ENCODE data around the gene BTNL9.
"Not testable (repeated sequence)": the region's sequence is repeated elsewhere in the genome, so short reads cannot be mapped to it uniquely, and the experiment has no call there.

The BTNL9 gene

GRCh38 chr5:181061645-181062044 lies 21.6 kb downstream of the BTNL9 start:
- DNase-seq (ENCODE audit: low read depth): no peak

GRCh38 chr5:181062631-181063030 lies 22.6 kb downstream of the BTNL9 start:
- no peak for DNase-seq (ENCODE audit: low read depth)

GRCh38 chr5:181063514-181063913 lies 23.4 kb downstream of the BTNL9 start:
- no peak for DNase-seq (ENCODE audit: low read depth)

GRCh38 chr5:181064987-181065386 lies 24.9 kb downstream of the BTNL9 start:
- no peak for DNase-seq (ENCODE audit: low read depth)

GRCh38 chr5:181069767-181070491 lies 29.9 kb downstream of the BTNL9 start:
- DNase-seq (ENCODE audit: low read depth): peak; percentile 24

- no peak for DNase-seq (ENCODE audit: low read depth)
Measured at GRCh38 chr5:181070523-181070922, 30.5 kb downstream of the BTNL9 start.

- DNase-seq (ENCODE audit: low read depth): no peak
Measured at GRCh38 chr5:181071257-181071656, 31.2 kb downstream of the BTNL9 start.

- DNase-seq (ENCODE audit: low read depth): no peak
Measured at GRCh38 chr5:181076920-181077319, 36.9 kb downstream of the BTNL9 start.

- DNase-seq (ENCODE audit: low read depth): no peak
Measured at GRCh38 chr5:181081989-181082388, 41.9 kb downstream of the BTNL9 start.

- no peak for DNase-seq (ENCODE audit: low read depth)
Measured at GRCh38 chr5:181084621-181085195, 44.6 kb downstream of the BTNL9 start.

- no peak for DNase-seq (ENCODE audit: low read depth)
Measured at GRCh38 chr5:181086026-181086883, 46.2 kb downstream of the BTNL9 start.

- no peak for DNase-seq (ENCODE audit: low read depth)
Measured at GRCh38 chr5:181086884-181087205, 46.8 kb downstream of the BTNL9 start.

GRCh38 chr5:181087309-181087708 lies 47.2 kb downstream of the BTNL9 start:
- DNase-seq (ENCODE audit: low read depth): no peak

GRCh38 chr5:181088289-181088688 lies 48.2 kb downstream of the BTNL9 start:
- no peak for DNase-seq (ENCODE audit: low read depth)

GRCh38 chr5:181092428-181092827 lies 52.4 kb downstream of the BTNL9 start:
- DNase-seq (ENCODE audit: low read depth): no peak

GRCh38 chr5:181095162-181095561 lies 55.1 kb downstream of the BTNL9 start:
- not testable (repeated sequence) for DNase-seq (ENCODE audit: low read depth)

- not testable (repeated sequence) for DNase-seq (ENCODE audit: low read depth)
Measured at GRCh38 chr5:181096721-181097382, 56.8 kb downstream of the BTNL9 start.

GRCh38 chr5:181097383-181097753 lies 57.3 kb downstream of the BTNL9 start:
- not testable (repeated sequence) for DNase-seq (ENCODE audit: low read depth)

- not testable (repeated sequence) for DNase-seq (ENCODE audit: low read depth)
Measured at GRCh38 chr5:181097759-181098491, 57.9 kb downstream of the BTNL9 start.

- DNase-seq (ENCODE audit: low read depth): no peak
Measured at GRCh38 chr5:181098762-181099601, 58.9 kb downstream of the BTNL9 start.

- DNase-seq (ENCODE audit: low read depth): no peak
Measured at GRCh38 chr5:181099602-181100086, 59.6 kb downstream of the BTNL9 start.

Data from EH (cell line).